GM19467 (cell line): Measurements from ENCODE around the gene ALDH18A1.
"Not testable (repeated sequence)": the region's sequence is repeated elsewhere in the genome, so short reads cannot be mapped to it uniquely, and the experiment has no call there.

Source experiments
- ATAC-seq: cut with Tn5 transposase; IDR thresholded peaks from one replicate; pipeline ENCODE4 v1.9.1; 2021; ENCODE audit warnings: mild to moderate bottlenecking, moderate library complexity; ENCODE audit not compliant: unreplicated experiment

Gene ALDH18A1

DNA sequence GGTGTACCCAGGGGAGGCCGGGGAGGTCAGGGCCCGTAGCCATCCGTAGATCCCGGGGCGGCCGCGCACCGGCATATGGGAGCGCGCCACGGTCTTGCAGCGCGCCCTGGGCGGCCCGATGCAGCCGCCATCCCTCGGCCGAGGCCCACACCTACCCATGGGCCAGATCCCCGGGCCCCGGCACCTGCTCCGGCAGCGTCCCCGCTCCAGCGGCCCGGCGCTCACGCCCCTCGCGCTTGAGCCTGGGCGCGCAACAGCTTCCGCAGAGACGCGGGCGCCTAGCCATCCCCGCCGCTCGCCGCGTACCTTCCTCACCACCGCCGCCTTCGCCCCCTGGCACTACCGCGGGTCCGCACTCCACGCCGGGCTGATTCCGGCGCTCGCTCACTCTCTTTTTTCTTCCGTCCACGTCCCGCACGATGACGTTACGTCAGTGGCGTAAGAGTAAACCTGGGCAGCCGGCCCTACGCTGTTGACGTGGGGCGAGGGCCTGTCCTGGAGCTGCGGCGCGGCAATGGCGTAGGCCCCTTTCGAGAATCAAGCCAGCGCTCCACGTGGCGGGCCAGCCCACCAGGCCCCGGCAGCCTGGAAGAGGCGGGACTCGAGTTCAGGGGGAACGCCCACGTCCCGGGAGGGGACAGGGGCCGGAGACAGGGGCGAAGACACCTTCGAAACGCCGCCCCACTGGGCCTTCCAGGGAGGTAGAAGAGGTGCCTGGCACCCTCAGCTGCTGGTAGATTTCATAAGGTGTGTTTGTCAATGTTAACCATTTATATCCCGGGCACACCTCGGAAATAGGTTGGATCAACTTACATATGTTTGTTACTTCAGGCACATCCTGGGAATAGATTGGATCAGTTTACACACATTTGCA is at the start of gene ALDH18A1:
Gene ALDH18A1 (minus strand): TSS at position 421 of the 874 bp plus-strand sequence. CDS start 3,334 bp downstream, outside the sequence.
- peak; percentile 89 for ATAC-seq

GRCh38 chr10:95698415-95698814 is 41.9 kb upstream of the ALDH18A1 start:
- no peak for ATAC-seq

DNA sequence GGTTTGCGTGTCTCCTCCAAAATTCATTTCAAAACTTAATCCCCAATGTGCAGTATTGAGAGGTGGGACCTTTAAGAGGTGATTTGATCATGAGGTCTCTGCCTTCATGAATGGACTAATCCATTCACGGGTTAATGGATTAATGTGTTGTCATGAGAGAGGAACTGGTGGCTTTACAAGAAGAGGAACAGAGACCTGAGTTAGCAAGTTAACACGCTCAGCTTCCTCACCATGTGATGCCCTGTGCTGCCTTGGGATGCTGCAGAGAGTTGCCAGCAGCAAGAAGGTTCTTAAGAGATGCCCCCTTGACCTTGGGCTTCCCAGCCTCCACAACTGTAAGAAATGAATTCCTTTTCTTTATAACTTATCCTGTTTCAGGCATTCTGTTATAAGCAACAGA is 40.9 kb upstream of the ALDH18A1 start:
- ATAC-seq = no peak

DNA sequence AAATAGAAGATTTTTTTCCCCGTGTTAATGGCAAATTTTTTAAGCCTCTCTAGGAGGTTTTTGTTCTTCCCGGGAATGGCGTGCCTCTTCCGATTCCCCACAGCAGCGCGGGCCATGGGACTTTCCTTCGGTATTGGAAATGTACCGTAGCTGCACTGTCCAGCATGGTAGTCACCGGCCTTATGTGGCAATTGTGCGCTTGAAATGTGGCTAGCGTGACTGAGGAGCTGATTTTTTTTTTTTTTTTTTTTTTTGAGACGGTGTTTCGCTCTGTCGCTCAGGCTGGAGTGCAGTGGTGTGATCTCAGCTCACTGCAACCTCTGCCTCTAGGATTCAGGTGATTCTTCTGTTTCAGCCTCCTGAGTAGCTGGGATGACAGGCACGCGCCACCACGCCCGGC is 38.2 kb upstream of the ALDH18A1 start:
- ATAC-seq = no peak

- peak; percentile 97 for ATAC-seq
These were observed 37.4 kb upstream of the ALDH18A1 start, which contains the start of gene TCTN3 for GRCh38 chr10:95693668-95694534. Gene TCTN3, minus strand, starts transcription at chr10:95693927. Its CDS starts 28 bp downstream, at chr10:95693899.

DNA sequence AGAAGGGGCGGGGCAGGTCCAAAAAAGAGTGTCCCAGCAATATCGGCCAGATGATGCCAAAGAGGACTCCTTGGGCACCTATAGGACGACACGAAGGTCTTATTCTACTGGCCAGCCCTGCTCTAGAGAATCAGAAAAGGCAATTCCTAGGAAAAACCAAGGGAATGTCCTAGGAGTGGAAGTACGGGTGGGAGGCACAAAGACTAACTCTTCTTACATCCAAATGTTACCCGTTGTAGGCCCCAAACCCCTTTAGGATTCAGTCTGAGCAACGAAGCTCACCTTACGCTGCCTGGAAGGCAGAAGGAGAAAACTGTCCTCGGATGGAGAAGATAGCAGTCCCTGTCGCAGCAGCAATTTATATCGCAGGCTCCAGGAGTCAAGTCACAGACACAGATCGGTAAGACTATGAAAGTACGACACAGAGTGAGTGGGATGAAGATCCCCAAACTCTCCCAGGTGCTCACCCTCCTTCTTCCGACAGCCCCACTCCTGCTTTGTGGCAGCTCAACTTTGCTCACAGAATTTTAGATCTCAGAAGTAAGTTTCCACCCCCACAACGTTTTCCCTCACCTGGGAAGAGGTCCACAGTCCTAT is 36.7 kb upstream of the ALDH18A1 start:
- ATAC-seq = no peak

- no peak for ATAC-seq
These were observed 34.8 kb upstream of the ALDH18A1 start for GRCh38 chr10:95691281-95691680.

- no peak for ATAC-seq
These were observed 32.1 kb upstream of the ALDH18A1 start for GRCh38 chr10:95688648-95689047.

GRCh38 chr10:95683966-95684365 is 27.5 kb upstream of the ALDH18A1 start:
- no peak for ATAC-seq

- no peak for ATAC-seq
These were observed 19.0 kb upstream of the ALDH18A1 start for GRCh38 chr10:95675403-95676116.

- ATAC-seq = no peak
These were observed 18.1 kb upstream of the ALDH18A1 start for GRCh38 chr10:95674643-95675042.

GRCh38 chr10:95672641-95673040 is 16.1 kb upstream of the ALDH18A1 start:
- ATAC-seq = not testable (repeated sequence)

DNA sequence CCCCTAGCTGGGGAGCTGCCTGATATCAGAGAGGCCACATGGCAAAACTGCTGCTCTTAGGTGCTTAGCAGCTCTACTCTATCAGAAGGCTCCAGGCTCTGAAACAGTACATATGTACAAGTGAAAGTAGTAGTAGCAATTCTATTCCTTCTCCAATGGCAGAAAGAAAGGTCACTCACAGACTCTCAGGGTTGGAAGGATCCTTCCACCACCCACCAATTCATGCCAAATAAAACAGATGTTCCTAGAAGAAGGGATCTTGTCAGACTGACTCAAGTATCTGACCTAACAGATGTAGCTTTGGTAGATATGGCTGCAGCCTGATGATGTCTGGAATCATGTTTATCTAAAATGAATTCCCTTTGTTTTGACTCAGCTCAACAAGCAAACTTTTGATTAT is 8.0 kb upstream of the ALDH18A1 start:
- ATAC-seq = no peak

DNA sequence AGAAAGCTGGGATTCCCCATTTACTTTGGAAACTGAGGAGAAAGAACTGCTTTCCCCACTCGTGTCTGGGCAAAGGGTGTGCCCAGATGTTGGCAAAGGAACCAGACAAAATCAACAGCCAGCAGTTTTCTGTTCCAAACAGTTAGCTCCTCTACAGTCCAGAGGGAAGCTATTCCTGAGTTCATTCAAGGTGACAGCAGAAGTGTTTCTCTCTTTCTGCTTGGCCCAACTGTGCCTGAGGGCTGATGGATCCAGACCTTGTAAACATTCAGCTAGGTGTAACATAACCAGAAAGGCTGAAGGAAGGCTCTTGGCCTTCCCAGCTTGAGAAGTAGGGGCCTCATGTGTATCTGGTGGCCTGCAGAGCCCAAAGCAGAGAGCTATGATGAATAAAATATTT is 7.0 kb upstream of the ALDH18A1 start:
- no peak for ATAC-seq

GRCh38 chr10:95661818-95662217 is 5.3 kb upstream of the ALDH18A1 start:
- no peak for ATAC-seq

- no peak for ATAC-seq
These were observed 3.8 kb upstream of the ALDH18A1 start for GRCh38 chr10:95660283-95660682.

DNA sequence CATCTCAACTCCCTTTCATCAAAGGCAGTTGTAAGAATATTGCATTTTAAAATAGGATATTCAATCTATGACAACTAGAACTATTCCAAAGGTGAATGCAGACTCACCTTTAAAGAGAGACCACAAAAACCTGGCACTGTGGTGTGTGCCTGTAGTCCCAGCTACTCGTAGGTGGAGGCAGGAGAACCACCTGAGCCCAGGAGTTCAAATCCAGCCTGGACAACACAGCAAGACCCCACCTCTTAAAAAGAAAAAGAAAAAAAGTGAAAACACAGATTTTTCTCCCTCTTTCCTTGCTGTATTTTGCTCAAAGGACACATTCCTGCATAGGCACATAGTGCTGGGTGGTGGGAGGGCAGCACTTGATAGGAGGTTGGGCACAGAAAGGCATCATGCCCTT is 739 bp upstream of the ALDH18A1 start:
- no peak for ATAC-seq

- ATAC-seq = peak; percentile 21
These were observed 780 bp downstream of the ALDH18A1 start for GRCh38 chr10:95655571-95656290.

DNA sequence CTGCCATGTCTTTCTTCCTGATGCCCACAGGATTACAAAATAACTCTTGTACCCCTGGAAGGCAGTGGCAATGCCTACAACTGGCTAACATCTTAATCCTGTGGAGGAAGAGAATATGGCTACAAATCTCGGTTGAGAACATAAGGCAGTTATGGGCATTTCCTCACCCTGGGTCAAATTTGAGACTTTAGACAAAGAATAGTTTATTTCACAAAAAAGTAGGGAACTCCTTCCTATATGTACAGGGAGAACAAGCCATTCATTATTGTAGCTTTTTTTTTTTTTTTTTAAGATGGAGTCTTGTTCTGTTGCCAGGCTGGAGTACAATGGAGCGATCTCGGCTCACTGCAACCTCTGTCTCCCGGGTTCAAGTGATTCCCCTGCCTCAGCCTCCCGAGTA is 2.6 kb downstream of the ALDH18A1 start:
- ATAC-seq = no peak
